Measurements from ENCODE around the gene NELFCD.

DNA sequence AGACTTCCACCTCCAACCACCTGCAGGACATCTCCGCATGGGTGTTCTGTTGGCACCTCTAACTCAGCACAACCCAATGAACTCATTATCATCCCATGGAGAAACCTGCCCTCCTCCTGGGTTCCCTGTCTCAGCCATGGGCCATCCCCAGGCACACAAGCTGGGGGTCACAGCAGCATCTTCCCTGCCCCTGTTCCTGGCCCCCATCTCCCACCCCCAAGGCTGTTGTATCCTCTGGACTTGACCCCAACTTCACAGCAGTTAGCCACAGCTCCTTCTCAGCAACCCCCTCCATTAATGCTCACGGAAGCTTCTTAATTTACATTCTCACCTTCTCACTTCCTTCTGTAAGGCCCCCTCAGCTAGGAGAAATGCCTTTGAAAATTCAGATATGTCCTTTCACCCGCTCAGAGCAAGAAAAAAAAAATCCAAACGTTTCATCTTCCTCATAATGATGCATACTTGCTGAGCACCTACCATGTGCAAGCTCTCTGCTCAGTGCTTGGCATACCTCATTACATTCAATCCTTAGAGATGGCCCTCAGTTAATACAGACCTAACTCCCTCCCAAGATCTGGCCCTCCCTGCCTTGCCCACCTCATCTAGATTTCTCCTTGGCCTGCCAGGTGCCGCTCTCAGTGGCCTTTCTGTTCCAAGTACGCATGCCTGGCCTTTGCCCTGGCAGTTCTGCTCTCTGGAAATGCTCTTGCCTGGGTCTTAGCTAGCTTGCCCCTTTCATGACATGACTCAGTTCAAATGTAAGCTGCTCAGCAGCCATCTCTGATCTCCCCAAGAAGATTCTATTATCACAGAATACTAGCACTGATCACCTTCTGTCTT, 2.5 kb upstream of the NELFCD start:
- TF ChIP-seq POLR2A (IDR thresholded peaks at IDR 0.05) (no peak), POLR2AphosphoS5 (IDR thresholded peaks at IDR 0.05) (no peak)
- TF ChIP-seq, protein P1, sequence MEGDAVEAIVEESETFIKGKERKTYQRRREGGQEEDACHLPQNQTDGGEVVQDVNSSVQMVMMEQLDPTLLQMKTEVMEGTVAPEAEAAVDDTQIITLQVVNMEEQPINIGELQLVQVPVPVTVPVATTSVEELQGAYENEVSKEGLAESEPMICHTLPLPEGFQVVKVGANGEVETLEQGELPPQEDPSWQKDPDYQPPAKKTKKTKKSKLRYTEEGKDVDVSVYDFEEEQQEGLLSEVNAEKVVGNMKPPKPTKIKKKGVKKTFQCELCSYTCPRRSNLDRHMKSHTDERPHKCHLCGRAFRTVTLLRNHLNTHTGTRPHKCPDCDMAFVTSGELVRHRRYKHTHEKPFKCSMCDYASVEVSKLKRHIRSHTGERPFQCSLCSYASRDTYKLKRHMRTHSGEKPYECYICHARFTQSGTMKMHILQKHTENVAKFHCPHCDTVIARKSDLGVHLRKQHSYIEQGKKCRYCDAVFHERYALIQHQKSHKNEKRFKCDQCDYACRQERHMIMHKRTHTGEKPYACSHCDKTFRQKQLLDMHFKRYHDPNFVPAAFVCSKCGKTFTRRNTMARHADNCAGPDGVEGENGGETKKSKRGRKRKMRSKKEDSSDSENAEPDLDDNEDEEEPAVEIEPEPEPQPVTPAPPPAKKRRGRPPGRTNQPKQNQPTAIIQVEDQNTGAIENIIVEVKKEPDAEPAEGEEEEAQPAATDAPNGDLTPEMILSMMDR (IDR thresholded peaks at IDR 0.05), result no peak

All from transverse colon (tissue), 4 donors.